HG02973 (cell line): ENCODE data around the gene TBCD.

Source experiments
- ATAC-seq: cut with Tn5 transposase; IDR thresholded peaks from one replicate; pipeline ENCODE4 v1.9.1; 2021; ENCODE audit warnings: moderate library complexity; ENCODE audit not compliant: unreplicated experiment

TBCD gene

GRCh38 chr17:82918508-82918907 lies 166.6 kb downstream of the TBCD start:
- ATAC-seq = no peak

DNA sequence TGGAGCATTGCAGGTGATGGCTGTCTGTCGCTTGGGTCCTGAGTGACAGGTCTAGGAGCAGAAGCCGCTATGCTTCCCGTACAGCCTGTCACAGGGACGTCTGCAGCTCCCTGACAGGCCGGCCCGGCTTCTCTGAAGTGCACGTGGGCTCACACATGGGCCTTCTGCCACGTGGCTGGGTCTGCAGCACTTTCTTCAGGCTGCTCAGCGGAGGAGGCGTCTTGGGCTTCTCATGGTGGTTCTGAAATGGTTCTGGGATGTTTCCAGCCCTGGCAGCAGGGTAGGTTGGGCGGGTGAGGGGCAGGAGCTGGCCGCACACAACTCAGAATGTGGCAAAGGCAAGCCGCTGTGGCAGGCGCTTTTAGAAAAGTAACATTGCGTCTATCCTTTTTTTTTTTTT lies 168.3 kb downstream of the TBCD start:
- no peak for ATAC-seq

DNA sequence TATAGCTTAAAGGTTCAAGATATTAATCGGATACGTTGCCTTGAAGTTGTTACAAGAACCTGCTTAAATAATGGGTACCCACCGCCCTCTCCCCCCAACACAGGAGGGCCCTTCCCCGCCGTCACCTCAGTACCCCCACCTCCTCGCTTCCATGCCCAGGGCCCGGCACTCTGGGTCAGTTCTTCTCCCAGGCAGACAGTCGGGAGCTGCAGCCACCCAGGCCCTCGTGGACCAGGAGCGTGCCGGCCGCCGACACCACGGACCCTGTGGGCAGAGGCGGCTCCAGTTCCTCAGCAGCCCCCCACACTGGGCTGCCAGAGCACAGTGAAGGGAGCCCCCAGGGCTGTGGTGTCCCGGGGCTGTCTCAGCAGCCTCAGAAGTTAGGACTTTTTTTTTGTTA lies 168.8 kb downstream of the TBCD start:
- ATAC-seq = no peak

- ATAC-seq = no peak
Observed at GRCh38 chr17:82921426-82921825, 169.6 kb downstream of the TBCD start.

DNA sequence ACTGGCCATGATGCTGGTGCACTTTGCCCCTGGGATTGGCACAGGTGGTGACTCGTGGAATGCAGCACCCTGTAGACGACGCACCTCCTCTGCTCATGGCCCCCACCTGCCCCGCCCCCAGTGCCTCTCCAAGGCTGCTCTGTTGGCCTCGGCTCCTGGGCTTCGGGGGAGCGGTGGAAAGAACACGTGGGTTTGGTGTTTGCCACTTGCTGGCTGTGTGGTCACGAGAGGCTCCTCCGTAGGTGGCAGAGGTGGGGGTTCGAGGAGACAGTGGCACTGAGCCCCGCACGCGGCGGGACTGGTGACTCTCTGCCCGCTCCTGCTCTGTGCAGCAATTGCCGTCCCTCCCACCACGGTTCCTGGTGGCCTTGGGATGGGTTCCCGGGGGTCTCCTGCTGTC lies 170.8 kb downstream of the TBCD start:
- ATAC-seq = no peak

- ATAC-seq = no peak
Observed at GRCh38 chr17:82923366-82924113, 171.7 kb downstream of the TBCD start.

- no peak for ATAC-seq
Observed at GRCh38 chr17:82924214-82924613, 172.3 kb downstream of the TBCD start.

GRCh38 chr17:82924812-82925211 lies 172.9 kb downstream of the TBCD start:
- ATAC-seq = no peak

- ATAC-seq = no peak
Observed at GRCh38 chr17:82925336-82925735, 173.5 kb downstream of the TBCD start.

DNA sequence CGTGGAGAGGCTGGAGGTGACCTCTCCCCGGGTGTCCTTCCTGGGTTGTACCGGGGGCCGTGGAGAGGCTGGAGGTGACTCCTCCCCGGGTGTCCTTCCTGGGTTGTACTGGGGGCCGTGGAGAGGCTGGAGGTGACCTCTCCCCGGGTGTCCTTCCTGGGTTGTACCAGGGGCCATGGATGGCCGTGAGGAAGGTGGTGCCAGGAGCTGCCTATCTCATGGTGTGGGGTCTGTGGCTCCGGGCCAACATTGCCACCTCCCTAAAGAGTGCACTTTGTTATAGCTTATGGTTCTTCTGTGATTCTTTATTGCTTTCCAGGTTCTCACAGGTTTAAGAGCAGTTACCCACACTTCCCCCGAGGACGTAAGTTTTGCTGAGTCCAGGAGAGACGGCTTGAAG lies 174.2 kb downstream of the TBCD start:
- ATAC-seq = no peak

DNA sequence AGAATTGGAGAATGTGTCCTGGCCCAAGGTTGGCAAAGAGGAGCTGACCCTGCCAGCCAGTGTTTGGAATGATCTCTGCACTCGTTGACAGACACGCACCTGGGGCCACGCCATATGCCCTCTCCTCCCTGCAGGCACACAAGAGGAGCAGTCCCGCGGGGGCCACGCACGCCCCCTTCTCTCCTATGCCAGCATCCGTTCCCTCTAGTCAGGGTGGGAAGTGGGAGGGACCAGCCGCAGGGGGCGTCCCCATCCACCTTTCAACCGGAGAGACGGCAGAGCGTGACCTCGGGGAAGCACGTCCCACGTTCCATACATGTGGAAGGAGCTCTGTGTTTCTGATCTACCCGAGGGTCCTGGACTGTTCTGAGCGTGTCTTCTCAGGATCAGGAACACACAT lies 174.9 kb downstream of the TBCD start:
- no peak for ATAC-seq

DNA sequence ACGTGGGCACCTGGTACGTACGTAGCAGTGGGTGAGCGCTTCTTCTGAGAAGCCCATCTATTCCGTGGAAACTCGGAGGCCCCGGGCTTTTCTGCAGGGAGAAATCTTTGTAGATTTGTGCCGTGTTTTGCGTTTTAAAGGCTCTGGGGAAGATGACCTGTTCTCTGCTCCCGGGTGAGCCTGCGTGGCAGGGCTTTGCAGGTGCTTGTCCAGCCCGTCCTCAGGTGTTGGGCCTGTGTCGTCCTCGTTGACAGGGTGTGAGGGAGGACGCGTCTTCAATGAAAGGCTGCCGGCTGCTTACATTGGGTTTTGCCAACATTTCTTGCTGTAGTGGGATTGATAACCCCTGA lies 175.4 kb downstream of the TBCD start:
- ATAC-seq = no peak

DNA sequence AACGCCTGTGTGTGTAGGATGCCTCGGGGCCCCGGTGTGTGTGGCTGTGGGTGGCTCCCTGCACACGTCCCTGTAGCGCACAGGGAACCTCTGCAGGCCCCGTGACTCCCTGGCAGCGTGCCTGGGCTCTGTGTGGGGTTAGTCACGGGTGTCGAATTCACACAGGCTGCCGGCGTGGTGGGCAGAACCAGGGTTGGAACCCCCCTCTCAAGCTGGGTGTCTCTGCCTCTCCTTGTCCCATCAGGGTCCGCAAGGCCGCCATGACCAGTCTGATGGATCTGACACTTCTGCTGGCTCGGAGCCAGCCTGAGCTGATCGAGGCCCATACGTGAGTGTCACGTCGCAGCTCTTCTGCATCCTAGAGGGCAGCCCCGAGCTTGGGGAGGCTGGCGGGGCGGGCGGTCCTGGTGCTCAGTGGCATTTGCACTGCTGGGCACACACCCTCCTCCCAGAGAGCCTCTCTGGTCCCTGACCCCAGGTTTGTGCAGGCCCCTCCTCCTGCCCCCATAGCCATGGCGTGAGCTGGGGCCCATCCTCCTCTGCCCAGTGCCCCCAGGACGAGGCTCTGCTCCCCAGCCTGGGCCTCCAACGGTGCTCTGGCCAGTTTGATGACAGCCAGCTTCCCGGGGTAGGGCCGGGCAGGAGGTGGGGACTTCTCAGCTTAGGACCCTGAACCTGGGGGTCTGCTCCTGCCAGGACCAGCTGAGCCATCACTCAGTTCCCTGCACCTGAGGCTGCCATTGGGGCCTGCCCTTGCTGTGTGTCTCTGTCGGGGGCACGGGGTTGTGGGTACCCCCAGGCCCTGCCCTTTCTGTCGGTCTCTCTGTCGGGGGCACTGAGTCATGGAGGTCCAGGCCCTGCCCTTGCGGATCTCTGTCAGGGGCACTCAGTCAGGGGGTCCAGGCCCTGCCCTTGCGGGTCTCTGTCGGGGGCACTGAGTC lies 176.1 kb downstream of the TBCD start:
- ATAC-seq = no peak

DNA sequence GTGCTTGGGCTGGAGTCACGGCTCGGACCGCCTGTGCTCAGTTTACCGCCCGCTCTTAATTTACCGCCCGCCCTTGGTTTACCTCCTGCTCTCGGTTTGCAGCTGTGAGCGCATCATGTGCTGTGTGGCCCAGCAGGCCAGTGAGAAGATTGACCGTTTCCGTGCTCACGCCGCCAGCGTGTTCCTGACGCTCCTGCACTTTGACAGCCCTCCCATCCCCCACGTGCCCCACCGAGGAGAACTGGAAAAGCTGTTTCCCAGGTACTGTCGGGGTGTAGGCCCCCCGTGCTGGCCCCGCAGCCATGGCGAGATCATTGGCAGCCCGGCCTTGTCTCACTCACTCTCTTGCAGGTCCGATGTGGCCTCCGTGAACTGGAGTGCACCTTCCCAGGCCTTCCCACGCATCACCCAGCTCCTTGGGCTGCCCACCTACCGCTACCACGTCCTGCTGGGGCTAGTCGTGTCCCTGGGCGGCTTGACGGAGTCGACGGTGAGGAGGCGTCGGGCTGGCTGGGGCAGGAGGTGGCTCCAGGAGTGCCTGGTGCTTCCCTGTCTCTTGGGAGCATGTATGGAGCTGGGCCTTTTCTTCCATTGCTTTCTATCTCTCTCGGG lies 177.3 kb downstream of the TBCD start:
- ATAC-seq = no peak

GRCh38 chr17:82929676-82930042 lies 177.8 kb downstream of the TBCD start:
- ATAC-seq = no peak

DNA sequence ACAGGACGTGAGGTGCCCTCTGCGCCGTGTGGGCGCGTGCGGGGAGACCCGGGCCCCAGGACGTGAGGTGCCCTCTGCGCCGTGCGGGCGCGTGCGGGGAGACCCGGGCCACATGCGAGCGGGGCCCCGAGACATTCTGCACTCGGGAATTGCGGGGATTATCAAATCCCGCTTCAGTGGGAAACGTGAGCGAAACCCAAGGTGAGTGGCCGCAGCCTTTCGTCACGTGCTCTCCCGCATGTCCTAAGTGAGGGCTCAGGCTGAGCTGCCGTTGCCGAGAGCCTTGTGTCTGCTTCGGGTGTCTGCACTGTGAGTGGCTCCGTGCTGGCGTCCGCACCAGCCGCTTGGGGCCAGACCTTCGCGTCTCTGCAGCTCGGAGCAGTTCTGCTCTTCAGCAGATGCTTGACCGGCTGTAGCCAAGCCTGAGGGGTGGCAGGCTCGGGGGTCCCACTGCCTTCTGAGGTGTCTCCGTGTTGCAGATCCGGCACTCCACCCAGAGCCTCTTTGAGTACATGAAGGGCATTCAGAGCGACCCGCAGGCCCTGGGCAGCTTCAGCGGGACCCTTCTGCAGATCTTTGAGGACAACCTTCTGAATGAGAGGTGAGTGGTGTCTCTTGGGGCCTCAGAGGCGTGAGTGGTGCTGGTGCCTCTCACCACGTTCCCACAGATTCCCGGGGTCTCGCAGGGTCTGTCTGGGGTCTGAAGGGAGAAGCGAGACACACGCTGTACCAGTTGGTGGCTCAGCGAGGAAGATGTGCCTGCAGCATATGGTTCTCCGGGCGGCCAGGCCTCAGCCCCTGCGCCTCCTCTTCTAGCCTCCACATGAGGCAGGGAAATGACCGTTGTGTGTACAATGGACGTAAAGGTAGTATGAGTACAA lies 178.4 kb downstream of the TBCD start:
- ATAC-seq = no peak

GRCh38 chr17:82930924-82931698 lies 179.2 kb downstream of the TBCD start:
- no peak for ATAC-seq

DNA sequence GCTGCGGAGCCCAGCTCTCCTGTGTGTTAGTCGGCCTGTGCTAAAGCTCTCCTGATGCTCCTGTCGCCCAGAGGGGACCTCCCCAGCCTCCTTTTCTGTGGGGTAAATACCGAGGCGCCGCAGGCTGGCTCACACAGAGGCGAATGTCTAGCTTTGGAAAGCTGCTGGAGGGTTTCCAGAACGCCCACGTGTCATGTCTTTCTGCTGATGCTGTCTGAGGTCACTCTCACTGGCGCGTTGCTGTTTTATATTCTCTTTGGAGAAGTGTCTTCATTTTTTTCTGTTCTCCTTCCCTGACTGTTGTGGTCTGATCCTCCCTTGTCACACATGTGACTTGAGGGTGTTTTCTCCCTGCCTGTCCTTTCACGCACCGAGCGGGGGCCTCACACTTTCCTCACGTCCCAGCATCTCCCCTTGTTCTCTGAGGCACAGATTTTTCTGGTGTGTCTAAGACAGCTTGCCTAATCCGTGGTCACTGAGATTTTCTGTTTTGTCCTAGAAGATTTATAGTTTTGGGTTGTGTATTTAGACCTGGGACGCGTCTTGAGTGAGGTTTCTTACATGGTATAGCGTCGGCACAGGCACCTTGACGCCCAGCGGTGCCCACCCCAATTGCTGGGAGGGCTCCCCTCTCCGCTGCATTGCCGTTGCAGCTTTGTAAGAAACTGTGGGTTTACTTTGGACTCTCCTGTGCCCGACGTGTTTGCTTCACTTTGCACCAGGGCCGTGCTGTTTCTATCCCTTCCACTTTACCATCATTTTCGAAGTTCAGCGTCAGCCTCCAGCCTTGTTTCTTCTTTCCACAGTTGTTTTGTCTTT lies 180.0 kb downstream of the TBCD start:
- ATAC-seq = no peak
